ENCODE measurements around the gene EEIG1. TPM values are rescaled to one million over a fixed set of nuclear protein-coding genes. Genes with fewer than 3 reads are reported as not detected.

The EEIG1 gene
- polyA plus RNA-seq, 3 donors = 23.3 to 33.9 (median 26.6) TPM

- no peak for DNase-seq (ENCODE audit: low read depth in 3 of 3, low spot score in 2 of 3)
These were observed 21.1 kb upstream of the EEIG1 start for GRCh38 chr9:128001779-128002298.

- no peak for DNase-seq (ENCODE audit: low read depth in 3 of 3, low spot score in 2 of 3)
These were observed 20.5 kb upstream of the EEIG1 start for GRCh38 chr9:128001151-128001778.

- DNase-seq (ENCODE audit: low read depth in 3 of 3, low spot score in 2 of 3) = no peak
These were observed 18.7 kb upstream of the EEIG1 start for GRCh38 chr9:127999461-127999860.

GRCh38 chr9:127993721-127994120 is 12.9 kb upstream of the EEIG1 start:
- DNase-seq (ENCODE audit: low read depth in 3 of 3, low spot score in 2 of 3) = no peak

- DNase-seq (ENCODE audit: low read depth in 3 of 3, low spot score in 2 of 3) = no peak
These were observed 11.0 kb upstream of the EEIG1 start for GRCh38 chr9:127991757-127992274.

GRCh38 chr9:127991017-127991756 is 10.4 kb upstream of the EEIG1 start:
- no peak for DNase-seq (ENCODE audit: low read depth in 3 of 3, low spot score in 2 of 3)

- no peak for DNase-seq (ENCODE audit: low read depth in 3 of 3, low spot score in 2 of 3)
These were observed 9.8 kb upstream of the EEIG1 start for GRCh38 chr9:127990554-127990953.

GRCh38 chr9:127989094-127989493 is 8.3 kb upstream of the EEIG1 start:
- DNase-seq (ENCODE audit: low read depth in 3 of 3, low spot score in 2 of 3) = no peak

GRCh38 chr9:127987103-127987614 is 6.4 kb upstream of the EEIG1 start:
- no peak for DNase-seq (ENCODE audit: low read depth in 3 of 3, low spot score in 2 of 3)

- no peak for DNase-seq (ENCODE audit: low read depth in 3 of 3, low spot score in 2 of 3)
These were observed 4.2 kb upstream of the EEIG1 start for GRCh38 chr9:127985011-127985410.

GRCh38 chr9:127983847-127984289 is 3.1 kb upstream of the EEIG1 start:
- no peak for DNase-seq (ENCODE audit: low read depth in 3 of 3, low spot score in 2 of 3)

- no peak for DNase-seq (ENCODE audit: low read depth in 3 of 3, low spot score in 2 of 3)
These were observed 2.1 kb upstream of the EEIG1 start for GRCh38 chr9:127982912-127983311.

- DNase-seq (ENCODE audit: low read depth in 3 of 3, low spot score in 2 of 3) = no peak
These were observed 851 bp upstream of the EEIG1 start for GRCh38 chr9:127981559-127982121.

GRCh38 chr9:127980060-127980705 is 606 bp downstream of the EEIG1 start:
- DNase-seq (ENCODE audit: low read depth in 3 of 3, low spot score in 2 of 3) = no peak

GRCh38 chr9:127979333-127980059 is 1.3 kb downstream of the EEIG1 start:
- no peak for DNase-seq (ENCODE audit: low read depth in 3 of 3, low spot score in 2 of 3)

GRCh38 chr9:127979015-127979332 is 1.8 kb downstream of the EEIG1 start:
- no peak for DNase-seq (ENCODE audit: low read depth in 3 of 3, low spot score in 2 of 3)

- no peak for DNase-seq (ENCODE audit: low read depth in 3 of 3, low spot score in 2 of 3)
These were observed 2.7 kb downstream of the EEIG1 start for GRCh38 chr9:127977884-127978647.

GRCh38 chr9:127977009-127977883 is 3.5 kb downstream of the EEIG1 start:
- DNase-seq (ENCODE audit: low read depth in 3 of 3, low spot score in 2 of 3) = no peak

- no peak for DNase-seq (ENCODE audit: low read depth in 3 of 3, low spot score in 2 of 3)
These were observed 4.3 kb downstream of the EEIG1 start for GRCh38 chr9:127976498-127976897.

All from right renal cortex interstitium (tissue), 3 donors.